Stomach (tissue), 4 donors: ENCODE results near the gene TF.

Experiments
- EP300 ChIP-seq: sonication (generic); formaldehyde crosslinking; IDR thresholded peaks from one replicate; pipeline ENCODE4 v1.6.1; 2017; ENCODE audit warnings: antibody characterized with exemption
- POLR2A ChIP-seq, 4 donors: fragments of 450-650 bp; IDR thresholded peaks; one replicate each; pipeline ENCODE4 v1.6.1; 2016; ENCODE audit warnings: antibody characterized with exemption in 4 of 4, control low read depth in 2 of 4, mild to moderate bottlenecking in 1 of 4, moderate library complexity in 1 of 4
- TF ChIP-seq, protein P1 (sequence below), 7 experiments: fragments of 450-650 bp in 4 of 7; fragments of 200-600 bp in 3 of 7; sonication (generic) in 3 of 7; IDR thresholded peaks; one replicate each; pipeline ENCODE4 v1.5.1; 2016 to 2019; ENCODE audit warnings: antibody characterized with exemption in 7 of 7, control low read depth in 2 of 7, mild to moderate bottlenecking in 1 of 7

- TF ChIP-seq POLR2A (IDR thresholded peaks at IDR 0.05) (no peak), EP300 (no peak)
- TF ChIP-seq, protein P1, sequence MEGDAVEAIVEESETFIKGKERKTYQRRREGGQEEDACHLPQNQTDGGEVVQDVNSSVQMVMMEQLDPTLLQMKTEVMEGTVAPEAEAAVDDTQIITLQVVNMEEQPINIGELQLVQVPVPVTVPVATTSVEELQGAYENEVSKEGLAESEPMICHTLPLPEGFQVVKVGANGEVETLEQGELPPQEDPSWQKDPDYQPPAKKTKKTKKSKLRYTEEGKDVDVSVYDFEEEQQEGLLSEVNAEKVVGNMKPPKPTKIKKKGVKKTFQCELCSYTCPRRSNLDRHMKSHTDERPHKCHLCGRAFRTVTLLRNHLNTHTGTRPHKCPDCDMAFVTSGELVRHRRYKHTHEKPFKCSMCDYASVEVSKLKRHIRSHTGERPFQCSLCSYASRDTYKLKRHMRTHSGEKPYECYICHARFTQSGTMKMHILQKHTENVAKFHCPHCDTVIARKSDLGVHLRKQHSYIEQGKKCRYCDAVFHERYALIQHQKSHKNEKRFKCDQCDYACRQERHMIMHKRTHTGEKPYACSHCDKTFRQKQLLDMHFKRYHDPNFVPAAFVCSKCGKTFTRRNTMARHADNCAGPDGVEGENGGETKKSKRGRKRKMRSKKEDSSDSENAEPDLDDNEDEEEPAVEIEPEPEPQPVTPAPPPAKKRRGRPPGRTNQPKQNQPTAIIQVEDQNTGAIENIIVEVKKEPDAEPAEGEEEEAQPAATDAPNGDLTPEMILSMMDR (IDR thresholded peaks at IDR 0.05) = no peak
Measured at GRCh38 chr3:133767607-133768006, 21.4 kb downstream of the TF start.
